GM18502 (cell line): ENCODE measurements around the gene GZMA.
"Not testable (repeated sequence)": the region's sequence is repeated elsewhere in the genome, so short reads cannot be mapped to it uniquely, and the experiment has no call there.

Source experiments
- ATAC-seq: cut with Tn5 transposase; IDR thresholded peaks from one replicate; pipeline ENCODE4 v1.9.1; 2021; ENCODE audit warnings: mild to moderate bottlenecking; ENCODE audit not compliant: unreplicated experiment, poor library complexity

The GZMA gene

DNA sequence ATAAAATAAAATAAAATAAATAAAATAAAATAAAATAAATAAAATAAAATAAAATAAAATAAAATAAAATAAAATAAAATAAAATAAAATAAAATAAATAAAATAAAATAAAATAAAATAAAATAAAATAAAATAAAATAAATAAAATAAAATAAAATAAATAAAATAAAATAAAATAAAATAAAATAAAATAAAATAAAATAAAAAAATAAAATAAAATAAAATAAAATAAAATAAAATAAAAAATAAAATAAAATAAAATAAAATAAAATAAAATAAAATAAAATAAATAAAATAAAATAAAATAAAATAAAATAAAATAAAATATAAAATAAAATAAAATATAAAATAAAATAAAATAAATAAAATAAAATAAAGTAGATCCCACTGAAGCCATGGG, 3.5 kb downstream of the GZMA start:
- not testable (repeated sequence) for ATAC-seq

DNA sequence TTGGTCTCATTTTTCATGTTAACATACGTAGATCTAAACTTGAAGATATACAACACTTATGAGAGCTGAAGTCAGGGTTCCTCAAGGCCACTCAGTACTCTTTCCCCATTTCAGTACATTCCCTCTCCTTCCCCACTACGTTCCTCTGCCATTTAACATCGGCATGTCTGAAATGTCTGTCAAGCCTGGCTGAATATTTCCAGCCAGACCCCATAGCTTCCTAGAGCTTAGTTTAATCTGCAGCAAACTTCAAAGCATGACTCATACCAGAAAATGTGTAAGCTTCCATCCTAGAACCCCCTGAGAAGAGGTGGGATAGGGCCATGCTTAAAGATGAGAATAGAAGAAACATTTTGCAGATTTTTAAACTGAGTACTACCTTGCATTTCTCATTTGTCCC, 6.2 kb downstream of the GZMA start:
- ATAC-seq = no peak

DNA sequence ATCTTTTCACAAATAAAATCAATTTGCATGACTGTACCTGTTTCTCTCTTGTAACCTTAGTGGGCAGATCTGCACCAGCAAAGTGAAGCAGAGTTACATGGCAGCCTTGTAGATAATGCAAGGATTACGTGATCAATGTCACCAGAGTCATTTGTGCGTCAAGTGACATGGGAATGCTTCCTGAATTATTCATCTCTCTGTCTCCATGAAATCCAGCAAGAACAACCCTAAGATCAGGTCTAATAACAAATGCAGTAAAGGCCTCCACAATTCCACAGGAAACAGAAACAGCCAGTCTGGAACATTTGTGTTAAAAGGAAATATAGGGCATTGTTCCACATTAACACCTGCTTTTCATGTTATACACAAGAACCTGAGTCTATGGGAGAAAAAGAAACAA, 7.8 kb downstream of the GZMA start:
- ATAC-seq = no peak

DNA sequence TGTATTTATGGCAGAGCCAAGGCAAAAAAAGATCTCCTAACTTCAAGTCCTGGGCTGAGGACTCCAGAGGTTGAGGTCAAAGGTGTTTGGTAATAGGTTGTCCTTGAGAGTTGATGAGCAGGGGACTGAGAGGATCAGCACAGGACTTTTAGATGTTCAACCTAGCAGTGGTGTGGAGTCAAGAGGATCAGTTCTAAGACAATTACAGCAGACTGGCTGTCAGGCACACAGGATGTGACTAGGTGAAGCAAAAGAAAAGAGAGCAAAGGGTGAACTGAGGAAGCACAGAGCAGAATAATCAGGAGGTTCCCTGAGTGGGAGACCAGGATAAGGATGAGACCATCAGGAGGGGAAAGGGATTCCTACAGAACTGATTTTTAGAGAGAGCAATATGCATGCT, 10.9 kb downstream of the GZMA start:
- ATAC-seq = no peak

DNA sequence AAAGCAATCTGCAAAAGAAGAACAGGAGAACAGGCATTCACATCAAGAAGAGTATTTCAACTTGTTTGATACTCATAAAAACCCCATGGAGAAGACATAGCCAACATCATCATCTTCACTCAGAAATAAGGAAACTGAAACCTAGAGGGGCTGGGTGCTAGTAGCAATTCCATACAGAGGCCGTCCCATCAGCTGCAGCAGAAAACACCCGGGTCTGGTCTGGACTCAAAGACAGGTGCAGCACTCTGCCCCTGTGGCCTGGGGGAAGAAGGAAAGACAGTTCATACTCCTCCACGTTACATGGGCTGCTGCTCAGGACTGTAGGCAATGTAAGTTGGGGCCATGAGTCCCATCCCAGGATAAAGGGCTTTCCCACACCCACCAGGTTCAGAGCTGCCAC, 11.6 kb downstream of the GZMA start:
- ATAC-seq = no peak

DNA sequence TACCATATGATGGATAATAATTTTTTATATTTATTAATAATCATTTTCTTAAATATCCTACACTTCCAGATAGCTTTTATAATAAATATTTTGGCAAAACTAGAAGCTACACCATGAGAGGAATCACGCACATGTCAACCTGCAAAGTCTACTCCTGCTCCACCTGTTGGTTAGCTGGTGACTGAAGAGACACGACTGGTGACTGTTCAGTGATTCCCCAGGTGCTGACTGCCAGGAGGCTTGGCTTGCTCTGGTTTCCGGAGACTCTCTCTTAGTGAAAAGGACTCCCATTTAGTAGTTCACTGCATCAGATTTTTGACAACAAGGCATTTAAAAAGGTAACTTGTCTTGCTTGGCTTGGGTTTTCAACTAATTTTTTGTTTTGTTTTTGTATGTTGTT, 20.9 kb downstream of the GZMA start:
- no peak for ATAC-seq

DNA sequence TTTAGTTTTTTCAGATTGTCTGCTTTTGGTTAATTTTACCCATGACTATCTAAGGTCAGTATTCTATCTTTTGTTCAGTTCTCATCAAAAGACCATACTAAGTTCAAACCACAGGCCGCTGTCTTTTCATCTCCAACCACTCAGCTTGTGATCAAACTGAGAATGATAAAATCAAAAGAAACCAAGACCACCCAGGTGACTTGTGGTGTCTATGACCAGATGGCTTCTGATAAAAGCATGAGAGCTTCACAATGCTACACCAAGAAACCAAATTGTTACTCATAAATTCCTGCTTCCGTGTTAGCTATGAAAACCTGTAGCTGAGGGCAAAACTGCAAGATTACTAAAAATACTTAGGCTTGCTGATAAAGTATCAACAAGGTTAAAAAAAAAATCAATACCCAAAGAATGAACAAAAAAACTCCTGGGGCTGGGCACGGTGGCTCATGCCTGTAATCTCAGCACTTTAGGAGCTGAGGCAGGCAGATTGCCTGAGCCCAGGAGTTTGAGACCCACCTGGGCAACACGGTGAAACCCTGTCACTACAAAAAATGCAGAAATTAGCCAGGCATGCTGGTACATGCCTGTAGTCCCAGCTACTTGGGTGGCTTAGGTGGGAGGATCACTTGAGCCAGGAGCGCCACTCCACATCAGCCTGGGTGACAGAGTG, 31.7 kb downstream of the GZMA start:
- ATAC-seq = no peak

DNA sequence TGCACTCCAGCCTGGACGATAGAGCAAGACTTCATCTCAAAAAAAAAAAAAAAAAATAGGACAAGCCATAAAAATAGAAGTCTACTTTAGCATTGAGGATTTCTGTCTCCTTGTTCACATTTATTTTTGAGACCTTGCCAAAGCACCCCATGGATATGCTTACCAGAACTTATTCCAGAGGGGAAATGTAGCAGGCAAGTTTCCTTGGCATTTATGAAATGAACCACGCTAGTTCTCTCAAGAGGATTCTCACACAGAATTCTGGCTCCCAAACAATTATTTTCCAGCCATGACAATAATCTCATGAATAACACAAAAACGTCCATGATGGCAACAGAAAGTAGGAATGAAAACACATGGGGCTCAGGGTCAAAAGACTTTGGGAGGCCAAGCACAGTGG, 34.1 kb downstream of the GZMA start:
- ATAC-seq = no peak

DNA sequence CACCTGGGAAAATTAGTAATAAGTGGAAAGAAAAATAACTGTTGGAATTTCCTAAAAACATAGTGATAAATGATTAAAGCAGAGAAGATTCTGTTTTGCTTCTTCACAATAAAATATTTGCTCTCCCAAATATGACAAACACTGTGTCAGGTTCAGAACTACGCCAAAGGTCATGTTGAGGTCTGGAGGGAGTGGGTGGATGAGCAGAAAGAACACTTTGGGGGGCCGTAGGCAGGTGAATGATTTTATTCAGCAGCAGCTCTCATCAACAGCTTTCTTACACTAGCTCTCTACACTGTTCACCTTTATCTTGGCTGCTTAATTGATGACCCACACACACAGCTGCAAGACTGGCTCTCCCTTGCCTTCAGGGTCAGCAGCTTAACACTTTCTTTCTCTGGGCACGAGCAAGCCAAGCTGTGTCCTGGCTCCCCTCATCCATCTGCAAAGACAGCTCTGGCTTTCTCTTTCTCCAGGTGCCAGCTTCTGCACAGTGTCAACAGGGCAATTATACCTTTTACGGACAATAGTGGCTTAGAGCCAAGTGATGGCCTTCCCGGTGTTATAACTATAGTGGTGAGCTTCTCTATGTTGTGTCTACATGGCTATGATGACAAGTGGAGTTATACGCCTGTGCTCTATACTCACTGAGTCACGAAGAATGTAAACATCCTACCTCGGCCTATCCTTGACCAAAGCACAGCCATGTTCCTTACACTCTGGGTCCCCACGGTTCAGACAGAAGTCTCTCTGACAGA, 38.6 kb downstream of the GZMA start:
- ATAC-seq = no peak

DNA sequence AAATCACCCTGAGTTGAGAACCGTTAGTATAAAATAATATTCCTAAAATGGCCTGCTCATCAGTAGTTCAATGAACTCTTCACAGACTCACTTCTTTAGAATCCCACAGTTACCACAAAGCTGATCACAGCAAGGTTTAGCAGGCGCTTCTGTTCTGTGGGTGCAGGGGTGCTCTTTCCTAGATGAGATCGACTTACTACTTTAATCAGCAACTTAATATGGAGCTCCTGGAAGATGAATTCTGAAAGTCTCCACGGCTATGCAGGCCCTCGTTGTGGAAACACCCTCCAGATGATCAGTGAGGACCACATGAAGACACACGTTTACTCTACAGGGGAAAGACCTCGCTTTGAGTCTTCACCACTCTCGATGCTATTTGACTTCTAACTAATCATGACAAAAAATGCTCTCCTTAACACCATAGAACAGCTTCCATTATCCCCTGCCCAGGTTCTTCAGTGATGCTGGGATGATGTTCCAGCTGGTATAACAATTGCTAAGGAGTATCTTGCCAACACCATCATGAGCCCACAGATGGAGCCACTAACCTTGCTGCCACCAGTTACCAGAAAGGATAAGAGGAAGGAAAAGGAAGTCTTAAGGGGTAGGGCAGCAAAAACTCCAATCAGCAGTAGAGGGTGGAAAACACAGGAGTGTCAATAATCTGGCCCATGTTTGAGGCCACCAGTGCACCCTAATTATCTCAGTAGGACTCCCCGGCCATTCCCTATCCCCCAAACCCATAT, 39.7 kb downstream of the GZMA start:
- ATAC-seq = no peak

DNA sequence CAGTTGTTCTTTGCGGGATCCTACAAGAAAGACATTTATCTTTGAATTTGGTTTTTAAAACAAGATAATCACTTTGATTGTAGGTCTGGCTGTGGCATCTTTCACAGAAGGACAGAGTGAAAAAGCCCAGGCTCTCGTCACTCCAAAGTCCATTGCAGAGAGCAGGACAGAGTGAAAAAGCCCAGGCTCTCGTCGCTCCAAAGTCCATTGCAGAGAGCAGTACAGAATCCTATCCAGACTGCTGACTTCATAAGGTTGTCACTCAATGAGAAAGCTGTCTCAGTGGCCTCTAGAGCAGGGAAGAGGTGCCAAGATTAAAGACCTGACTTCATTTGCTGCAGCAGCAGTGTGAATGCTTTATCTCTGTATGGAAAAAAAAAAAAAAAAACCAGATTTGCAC, 41.2 kb downstream of the GZMA start:
- ATAC-seq = no peak

DNA sequence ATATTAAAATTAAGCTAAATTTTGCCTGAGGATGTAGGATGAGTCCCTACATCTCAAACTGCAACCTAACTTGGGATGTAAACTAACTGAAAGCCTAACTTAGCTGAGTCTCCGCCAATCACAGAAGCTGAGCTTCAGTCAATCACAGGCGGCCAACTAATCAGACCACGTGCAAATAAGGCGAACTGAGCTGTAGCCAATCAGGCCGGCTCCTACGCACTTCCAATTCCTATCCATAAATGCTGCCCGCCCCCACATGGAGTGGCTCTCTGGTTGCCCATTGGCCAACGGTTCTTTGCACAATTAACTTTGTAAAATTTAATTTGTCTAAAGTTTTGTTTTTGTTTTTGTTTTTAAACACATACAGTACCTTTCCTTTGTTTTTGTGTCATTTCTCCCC, 43.6 kb downstream of the GZMA start:
- no peak for ATAC-seq

DNA sequence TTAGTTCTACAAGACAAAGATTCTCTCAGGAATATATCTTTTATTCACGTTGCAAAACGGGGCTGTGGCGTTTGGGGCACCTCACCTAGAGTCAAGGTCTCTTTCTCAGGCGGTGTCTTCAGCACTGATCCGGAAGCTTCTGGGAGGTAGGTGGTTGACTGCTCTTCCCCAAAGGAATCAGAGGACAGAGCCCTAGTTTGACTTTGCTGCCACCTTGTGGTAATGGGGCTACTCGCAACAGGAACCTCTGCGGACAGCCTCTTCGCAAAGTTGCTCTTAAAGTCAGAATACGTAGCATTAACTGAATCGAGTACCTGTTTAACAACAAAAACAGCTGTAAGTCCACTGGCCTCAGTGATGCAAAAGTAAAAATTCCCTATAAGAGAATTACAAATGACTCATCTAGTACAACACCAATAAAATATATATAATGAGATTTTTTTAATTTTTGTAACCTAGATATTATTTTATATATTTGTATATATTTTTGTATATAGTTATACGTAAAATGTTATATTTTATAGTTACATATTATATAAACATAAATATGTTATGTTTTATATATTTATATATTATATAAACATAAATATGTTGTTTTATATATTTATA, 44.2 kb downstream of the GZMA start:
- ATAC-seq = peak; percentile 72

DNA sequence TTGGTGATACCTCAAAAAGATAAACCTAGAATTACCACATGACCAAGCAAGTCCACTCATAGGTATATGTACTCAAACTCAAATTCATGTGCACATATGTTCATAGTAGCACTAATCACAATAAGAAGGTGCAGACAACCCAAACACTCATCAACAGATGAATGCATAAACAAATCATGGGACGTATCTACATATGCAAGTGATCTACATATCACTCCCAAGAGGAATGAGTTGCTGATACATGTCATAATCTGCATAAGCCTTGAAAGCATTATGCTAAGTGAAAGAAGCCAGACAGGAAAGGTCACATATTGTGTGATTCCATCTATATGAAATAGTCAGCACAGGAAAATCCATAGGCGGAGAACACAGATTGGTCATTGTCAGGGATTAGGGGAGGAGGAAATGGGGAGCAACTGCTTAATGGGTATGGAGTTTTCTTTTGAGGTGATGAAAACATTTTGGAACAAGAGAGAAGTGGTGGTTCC, 46.9 kb downstream of the GZMA start:
- no peak for ATAC-seq

DNA sequence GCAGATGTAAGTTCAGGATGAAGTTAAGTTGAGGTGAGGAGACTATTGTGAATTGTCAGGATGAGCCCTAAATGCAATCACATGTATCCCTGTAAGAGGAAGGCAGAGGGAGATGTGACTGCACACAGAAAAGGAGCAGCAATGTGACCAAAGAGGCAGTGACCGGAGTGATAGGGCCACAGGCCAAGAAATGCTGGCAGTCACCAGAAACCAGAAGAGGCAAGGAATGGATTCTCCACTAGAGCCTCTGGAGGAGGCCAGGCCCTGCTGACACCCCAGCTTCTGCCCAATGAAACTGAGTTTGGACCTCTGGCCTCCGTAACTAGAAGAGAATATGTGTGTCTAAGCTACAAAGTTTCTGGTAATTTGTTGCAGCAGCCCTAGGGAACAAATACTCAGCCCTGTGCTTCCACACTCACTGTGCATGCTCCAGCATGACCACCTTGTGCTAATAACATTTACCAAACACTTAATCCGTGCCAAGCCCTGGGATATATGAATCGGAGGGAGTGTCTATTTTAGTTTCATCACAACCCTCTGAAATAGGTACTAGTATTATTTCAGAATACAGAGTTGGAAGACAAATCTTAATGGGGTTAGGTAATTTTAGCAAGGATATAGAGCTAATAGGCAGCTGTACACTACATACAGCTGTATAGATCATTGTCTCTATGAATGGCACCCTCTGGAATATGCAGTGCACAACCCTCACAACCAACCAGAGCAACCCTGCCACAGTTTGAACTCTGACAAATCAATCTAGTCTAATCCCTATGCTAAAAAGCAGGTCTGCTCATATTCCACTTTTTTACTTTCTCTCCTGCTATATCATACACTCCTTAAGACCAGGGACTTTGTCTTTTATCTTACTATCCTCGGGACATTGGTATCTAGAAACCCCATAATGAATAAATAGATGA, 49.7 kb downstream of the GZMA start:
- ATAC-seq = no peak

DNA sequence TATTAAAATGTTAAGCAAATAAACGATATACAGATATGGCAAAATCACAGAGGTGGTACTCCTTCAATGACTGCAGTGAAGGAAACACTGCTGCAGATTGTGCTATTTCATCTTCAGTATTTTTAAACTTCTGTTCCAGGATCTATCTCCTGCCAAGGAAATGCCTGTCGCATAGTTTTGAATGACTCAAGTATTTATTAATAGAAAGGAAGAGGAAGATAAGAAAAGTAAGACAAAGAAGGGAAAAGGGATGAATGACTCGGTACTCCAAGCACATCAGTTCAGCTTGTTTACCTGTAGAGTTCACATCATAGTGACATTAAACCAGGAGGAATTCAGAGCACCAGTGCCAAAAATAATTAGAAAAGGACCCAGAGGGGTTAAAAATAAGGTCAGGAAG, 52.4 kb downstream of the GZMA start:
- no peak for ATAC-seq
